Astrocyte of the cerebellum (primary cell): ENCODE data around the gene DLGAP1.

Experiments
- DNase-seq: peaks from one replicate; pipeline ENCODE4 v3.0.0-alpha.2; 2011; ENCODE audit warnings: low read depth
- H3K4me3 ChIP-seq: 2 replicates; pipeline ENCODE4 v1.5.1; 2011; ENCODE audit warnings: mild to moderate bottlenecking, low read depth, low read length, moderate library complexity
- CTCF ChIP-seq: IDR thresholded peaks from 2 replicates; pipeline ENCODE4 v1.5.1; 2012; ENCODE audit warnings: low read length, low read depth, moderate library complexity, mild to moderate bottlenecking; ENCODE audit errors: missing control alignments
- in situ Hi-C: cut with HindIII; loops from 2 replicates; pipeline ENCODE4 v1.10.0; 2017; ENCODE audit warnings: low sequenced_read_pairs

Gene DLGAP1

GRCh38 chr18:3664563-3665178 lies 790.4 kb downstream of the DLGAP1 start:
- in situ Hi-C loops, result loop anchor here (5.0 kb wide), 2 partner anchors 212 to 382 kb away; partner anchors contain the start of gene TGIF1
- DNase-seq, result no peak
- H3K4me3 ChIP-seq, result no peak overlapping the region
- no peak for TF ChIP-seq CTCF

- in situ Hi-C loops, result no loop called here
- no peak for TF ChIP-seq CTCF
- no peak for DNase-seq
- H3K4me3 ChIP-seq, result no peak overlapping the region
Measured at GRCh38 chr18:3663870-3664512, 791.1 kb downstream of the DLGAP1 start.

- in situ Hi-C loops, result no loop called here
- no peak overlapping the region for H3K4me3 ChIP-seq
- no peak for TF ChIP-seq CTCF
- DNase-seq, result no peak
Measured at GRCh38 chr18:3661989-3662388, 793.1 kb downstream of the DLGAP1 start.

GRCh38 chr18:3660739-3661515 lies 794.2 kb downstream of the DLGAP1 start:
- H3K4me3 ChIP-seq, result no peak overlapping the region
- no peak for TF ChIP-seq CTCF
- in situ Hi-C loops, result no loop called here
- no peak for DNase-seq

- no peak for DNase-seq
- no peak overlapping the region for H3K4me3 ChIP-seq
- no peak for TF ChIP-seq CTCF
- in situ Hi-C loops, result no loop called here
Measured at GRCh38 chr18:3658529-3658928, 796.6 kb downstream of the DLGAP1 start.

- no peak overlapping the region for H3K4me3 ChIP-seq
- TF ChIP-seq CTCF, result no peak
- in situ Hi-C loops, result no loop called here
- no peak for DNase-seq
Measured at GRCh38 chr18:3655254-3656050, 799.7 kb downstream of the DLGAP1 start.
